PC-9 (cell line): Measurements from ENCODE around the gene JUND. TPM values are rescaled to one million over a fixed set of nuclear protein-coding genes. Genes with fewer than 3 reads are reported as not detected.

ENCODE experiments used
- BruUV-seq: library from RNA; stranded (reverse); fragments of 400-500 nt; replicated peaks from 2 replicates; lab custom pipeline; 2021; lab: Mats Ljungman, UMichigan
- CTCF ChIA-PET: fragments of 300-600 bp; sonication (Branson Sonifier 250); formaldehyde crosslinking; loops from one replicate; lab custom pipeline; 2022; ENCODE audit warnings: antibody characterized with exemption; lab: Charles Lee
- POLR2A ChIA-PET: fragments of 300-600 bp; sonication (Branson Sonifier 250); formaldehyde crosslinking; loops from one replicate; lab custom pipeline; 2022; ENCODE audit warnings: antibody characterized with exemption; ENCODE audit not compliant: unreplicated experiment; lab: Charles Lee
- DNase-seq, 2 experiments: peaks; one replicate each; pipeline versions ENCODE4 v3.0.0 to v3.0.0-alpha.2; 2015 to 2022; ENCODE audit warnings: mixed read lengths in 1 of 2
- H2AFZ ChIP-seq: fragments of 200-600 bp; sonication (generic); 2 replicates; pipeline ENCODE4 v1.8.1; 2017; ENCODE audit warnings: antibody characterized with exemption
- H3F3A ChIP-seq: fragments of 200-600 bp; sonication (generic); 2 replicates; pipeline ENCODE4 v1.8.1; 2017; ENCODE audit warnings: antibody characterized with exemption, mild to moderate bottlenecking, low read depth; ENCODE audit not compliant: insufficient read depth
- H3K27ac ChIP-seq: fragments of 200-600 bp; sonication (generic); 2 replicates; pipeline ENCODE4 v1.6.1; 2016; ENCODE audit warnings: mixed run types
- H3K27me3 ChIP-seq: fragments of 200-600 bp; sonication (generic); 2 replicates; pipeline ENCODE4 v1.6.1; 2016; ENCODE audit warnings: low read depth, mixed run types; ENCODE audit not compliant: insufficient read depth
- H3K36me3 ChIP-seq: fragments of 200-600 bp; sonication (generic); 2 replicates; pipeline ENCODE4 v1.6.1; 2016; ENCODE audit warnings: low read depth, mixed run types
- H3K4me1 ChIP-seq: fragments of 200-600 bp; sonication (generic); replicated peaks from 2 replicates; pipeline ENCODE4 v1.6.1; 2016; ENCODE audit warnings: mixed run types; ENCODE audit not compliant: insufficient read depth
- H3K4me2 ChIP-seq: fragments of 200-600 bp; sonication (generic); 2 replicates; pipeline ENCODE4 v1.6.1; 2017; ENCODE audit warnings: mixed run types
- H3K4me3 ChIP-seq: fragments of 200-600 bp; sonication (generic); 2 replicates; pipeline ENCODE4 v1.6.1; 2016; ENCODE audit warnings: mixed run types
- H3K79me2 ChIP-seq: fragments of 200-600 bp; sonication (generic); 2 replicates; pipeline ENCODE4 v1.6.1; 2017; ENCODE audit warnings: low read depth, mixed run types
- H3K9me2 ChIP-seq: fragments of 200-600 bp; sonication (generic); 2 replicates; pipeline ENCODE4 v1.8.1; 2017; ENCODE audit warnings: mild to moderate bottlenecking; ENCODE audit not compliant: insufficient read depth
- H3K9me3 ChIP-seq: fragments of 200-600 bp; sonication (generic); 2 replicates; pipeline ENCODE4 v1.8.1; 2016; ENCODE audit warnings: low read depth; ENCODE audit not compliant: insufficient read depth
- H4K20me1 ChIP-seq: fragments of 200-600 bp; sonication (generic); 2 replicates; pipeline ENCODE4 v1.8.1; 2017; ENCODE audit not compliant: insufficient read depth
- EZH2 ChIP-seq: fragments of 200-600 bp; sonication (generic); IDR thresholded peaks from 2 replicates; pipeline ENCODE4 v1.8.0; 2017; ENCODE audit warnings: antibody characterized with exemption, low read depth
- intact Hi-C: fragments of 100-400 bp; cut with micrococcal nuclease; formaldehyde crosslinking; loops from one replicate; pipeline ENCODE4 v1.10.0; 2022; ENCODE audit not compliant: unreplicated experiment
- total RNA-seq: library from RNA; stranded (reverse); gene quantifications from 2 replicates; pipeline ENCODE4 v1.2.3, GENCODE V29; 2021
- TF ChIP-seq, protein P1 (sequence below): fragments of 200-600 bp; sonication (generic); conservative IDR thresholded peaks from 2 replicates; pipeline ENCODE4 v1.6.1; 2017; ENCODE audit warnings: mixed run types, antibody characterized with exemption, mild to moderate bottlenecking, moderate library complexity

Gene JUND
- total RNA-seq, 1 experiment from 2014 or later, result 115 TPM

DNA sequence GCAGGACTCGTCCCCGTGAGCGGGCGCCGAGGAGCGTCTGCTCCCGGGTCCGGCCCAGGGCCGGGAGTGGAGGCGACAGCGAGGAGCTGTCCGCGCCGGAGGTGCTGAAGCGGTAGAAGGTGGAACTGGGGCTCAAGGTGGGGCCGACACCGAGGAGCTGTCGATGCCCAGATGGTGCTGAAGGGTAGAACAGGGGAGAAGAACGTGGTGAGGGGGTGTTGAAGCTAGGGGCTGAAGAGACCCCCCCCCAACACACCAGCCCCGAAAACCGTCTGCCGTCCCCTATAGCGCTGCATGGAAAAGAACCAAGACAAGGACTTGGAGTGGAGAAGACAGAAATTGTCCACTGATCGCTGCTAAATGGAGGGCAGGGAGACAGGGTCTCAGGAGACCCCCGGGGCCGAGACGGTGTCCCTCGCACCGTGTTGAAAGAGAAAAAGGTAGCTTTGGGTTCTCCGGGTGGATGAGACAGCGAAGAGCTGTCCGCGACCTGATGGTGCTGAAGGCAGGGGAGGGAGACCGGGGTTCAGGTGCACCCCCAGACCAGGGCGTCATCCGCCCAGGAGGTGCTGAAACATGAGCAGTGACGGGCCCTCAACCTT, 48.1 kb downstream of the JUND start:
- ChIA-PET POLR2A (interaction anchor here (0.6 to 0.7 kb wide), 2 partner anchors 9 to 374 kb away, joined by 3 to 14 read pairs; no protein-coding TSS in a partner anchor), CTCF (no interaction called here)
- H2AFZ ChIP-seq, result no peak overlapping the region
- BruUV-seq, result no TSS peak
- no peak overlapping the region for H3K4me3 ChIP-seq
- no peak for TF ChIP-seq EZH2
- TF ChIP-seq, protein P1, sequence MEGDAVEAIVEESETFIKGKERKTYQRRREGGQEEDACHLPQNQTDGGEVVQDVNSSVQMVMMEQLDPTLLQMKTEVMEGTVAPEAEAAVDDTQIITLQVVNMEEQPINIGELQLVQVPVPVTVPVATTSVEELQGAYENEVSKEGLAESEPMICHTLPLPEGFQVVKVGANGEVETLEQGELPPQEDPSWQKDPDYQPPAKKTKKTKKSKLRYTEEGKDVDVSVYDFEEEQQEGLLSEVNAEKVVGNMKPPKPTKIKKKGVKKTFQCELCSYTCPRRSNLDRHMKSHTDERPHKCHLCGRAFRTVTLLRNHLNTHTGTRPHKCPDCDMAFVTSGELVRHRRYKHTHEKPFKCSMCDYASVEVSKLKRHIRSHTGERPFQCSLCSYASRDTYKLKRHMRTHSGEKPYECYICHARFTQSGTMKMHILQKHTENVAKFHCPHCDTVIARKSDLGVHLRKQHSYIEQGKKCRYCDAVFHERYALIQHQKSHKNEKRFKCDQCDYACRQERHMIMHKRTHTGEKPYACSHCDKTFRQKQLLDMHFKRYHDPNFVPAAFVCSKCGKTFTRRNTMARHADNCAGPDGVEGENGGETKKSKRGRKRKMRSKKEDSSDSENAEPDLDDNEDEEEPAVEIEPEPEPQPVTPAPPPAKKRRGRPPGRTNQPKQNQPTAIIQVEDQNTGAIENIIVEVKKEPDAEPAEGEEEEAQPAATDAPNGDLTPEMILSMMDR, result no peak
- H3K79me2 ChIP-seq, result no peaks in the 10 kb centered on the region
- H4K20me1 ChIP-seq, result peaks cover 5% of the 10 kb centered on the region
- intact Hi-C loops, result no loop called here
- no peaks in the 10 kb centered on the region for H3K36me3 ChIP-seq
- no peaks in the 10 kb centered on the region for H3K9me3 ChIP-seq
- peaks cover 5% of the 10 kb centered on the region; the same call in 1 of the 2 replicates for H3K4me1 ChIP-seq
- no peaks in the 10 kb centered on the region for H3K9me2 ChIP-seq
- peaks cover 28% of the 10 kb centered on the region for H3F3A ChIP-seq
- no peak overlapping the region for H3K4me2 ChIP-seq
- DNase-seq, result peak; percentile 51 to 62
- no peaks in the 10 kb centered on the region for H3K27me3 ChIP-seq
- no peak overlapping the region for H3K27ac ChIP-seq

- H3K36me3 ChIP-seq, result no peaks in the 10 kb centered on the region
- H2AFZ ChIP-seq, result no peak overlapping the region
- no peak for TF ChIP-seq EZH2
- TF ChIP-seq, protein P1, result no peak
- POLR2A ChIA-PET, result interaction anchor here (0.6 kb wide), 1 partner anchor 373 kb away, joined by 3 read pairs; no protein-coding TSS in a partner anchor
- peaks cover 5% of the 10 kb centered on the region; the same call in 1 of the 2 replicates for H3K4me1 ChIP-seq
- DNase-seq, result no peak
- intact Hi-C loops, result no loop called here
- no TSS peak for BruUV-seq
- H3K79me2 ChIP-seq, result no peaks in the 10 kb centered on the region
- no peak overlapping the region for H3K4me3 ChIP-seq
- H3K27me3 ChIP-seq, result no peaks in the 10 kb centered on the region
- H4K20me1 ChIP-seq, result peaks cover 5% of the 10 kb centered on the region
- H3F3A ChIP-seq, result peaks cover 28% of the 10 kb centered on the region
- H3K9me3 ChIP-seq, result no peaks in the 10 kb centered on the region
- no peak overlapping the region for H3K4me2 ChIP-seq
- H3K9me2 ChIP-seq, result no peaks in the 10 kb centered on the region
- H3K27ac ChIP-seq, result no peak overlapping the region
- CTCF ChIA-PET, result no interaction called here
Observed at GRCh38 chr19:18232540-18233223, 48.7 kb downstream of the JUND start.

DNA sequence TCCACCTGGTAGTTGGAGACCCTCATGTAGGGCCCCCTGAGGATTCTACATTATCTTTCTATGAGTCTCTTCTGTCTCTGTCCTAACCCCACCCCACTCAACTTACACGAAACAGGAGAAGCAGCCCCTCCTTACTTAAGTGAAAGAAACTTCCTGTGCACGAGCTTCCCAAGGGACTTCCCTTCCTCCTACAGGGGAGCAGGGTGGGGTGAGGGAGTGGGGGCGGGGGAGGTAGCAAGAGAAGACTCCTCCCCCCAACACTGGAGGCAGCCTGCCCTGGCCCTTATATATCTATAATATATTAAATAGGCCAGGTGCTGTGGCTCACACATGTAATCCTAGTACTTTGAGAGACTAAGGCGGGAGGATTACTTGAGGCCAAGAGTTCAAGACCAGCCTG, 49.6 kb downstream of the JUND start:
- intact Hi-C loops, result no loop called here
- Histone ChIP-seq H3K4me3 (no peak overlapping the region), H3K9me2 (no peaks in the 10 kb centered on the region), H3F3A (peaks cover 28% of the 10 kb centered on the region), H3K4me2 (no peak overlapping the region), H3K27ac (no peak overlapping the region), H2AFZ (no peak overlapping the region), H3K4me1 (peaks cover 5% of the 10 kb centered on the region; the same call in 1 of the 2 replicates), H3K36me3 (no peaks in the 10 kb centered on the region), H3K79me2 (no peaks in the 10 kb centered on the region), H3K9me3 (no peaks in the 10 kb centered on the region), H3K27me3 (no peaks in the 10 kb centered on the region), H4K20me1 (peaks cover 5% of the 10 kb centered on the region)
- no TSS peak for BruUV-seq
- CTCF ChIA-PET, result interaction anchor here (0.6 kb wide), 1 partner anchor 21 kb away, joined by 5 read pairs; no protein-coding TSS in a partner anchor
- DNase-seq, result no peak
- POLR2A ChIA-PET, result interaction anchor here (0.6 kb wide), 1 partner anchor 38 kb away, joined by 12 read pairs; no protein-coding TSS in a partner anchor
- TF ChIP-seq, protein P1, result no peak
- TF ChIP-seq EZH2, result no peak
